NCI-H1048 (cell line): ENCODE data around the gene PCGF1.

ENCODE experiments used
- DNase-seq: peaks from one replicate; lab custom pipeline; 2025; lab: John Stamatoyannopoulos, UW

PCGF1 gene

GRCh38 chr2:74507145-74507925 is at the start of gene PCGF1:
PCGF1 (minus strand) TSS chr2:74507695; CDS start chr2:74507668, 27 bp downstream.
- peak; percentile 91 for DNase-seq

DNA sequence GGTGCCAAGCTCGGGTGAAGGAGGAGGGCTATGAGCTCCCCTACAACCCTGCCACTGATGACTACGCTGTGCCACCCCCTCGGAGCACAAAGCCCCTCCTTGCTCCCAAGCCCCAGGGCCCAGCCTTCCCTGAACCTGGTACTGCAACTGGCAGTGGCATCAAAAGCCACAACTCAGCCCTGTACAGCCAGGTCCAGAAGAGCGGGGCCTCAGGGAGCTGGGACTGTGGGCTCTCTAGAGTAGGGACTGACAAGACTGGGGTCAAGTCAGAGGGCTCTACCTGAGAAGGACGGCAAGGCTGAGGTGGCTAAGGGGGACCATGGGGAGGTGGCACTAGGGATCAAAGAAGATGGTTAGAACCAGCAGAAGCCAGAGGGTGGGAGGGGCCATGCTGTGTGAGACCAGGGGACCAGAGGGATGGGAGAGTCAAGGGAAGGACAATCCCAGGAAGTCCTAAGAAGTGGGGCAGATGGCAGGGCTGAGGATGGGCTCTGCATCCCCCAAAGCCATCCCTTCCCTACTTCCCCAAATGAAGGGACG is 49.4 kb upstream of the PCGF1 start:
- DNase-seq = no peak

DNA sequence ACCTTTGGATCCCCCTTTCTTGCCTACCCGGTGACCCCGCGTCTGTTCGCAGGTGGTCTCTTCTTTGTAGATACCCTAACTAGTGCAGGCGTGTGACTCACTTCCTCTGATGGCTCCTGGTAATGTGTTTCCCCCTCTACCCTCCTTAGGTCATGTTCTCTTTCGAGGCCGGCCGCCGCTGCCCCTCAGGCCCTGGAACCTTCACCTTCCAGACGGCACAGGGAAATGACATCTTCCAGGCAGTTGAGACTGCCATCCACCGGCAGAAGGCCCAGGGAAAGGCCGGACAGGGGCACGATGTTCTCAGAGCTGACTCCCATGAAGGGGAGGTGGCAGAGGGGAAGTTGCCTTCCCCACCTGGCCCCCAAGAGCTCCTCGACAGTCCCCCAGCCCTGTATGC is 48.7 kb upstream of the PCGF1 start:
- DNase-seq = no peak

DNA sequence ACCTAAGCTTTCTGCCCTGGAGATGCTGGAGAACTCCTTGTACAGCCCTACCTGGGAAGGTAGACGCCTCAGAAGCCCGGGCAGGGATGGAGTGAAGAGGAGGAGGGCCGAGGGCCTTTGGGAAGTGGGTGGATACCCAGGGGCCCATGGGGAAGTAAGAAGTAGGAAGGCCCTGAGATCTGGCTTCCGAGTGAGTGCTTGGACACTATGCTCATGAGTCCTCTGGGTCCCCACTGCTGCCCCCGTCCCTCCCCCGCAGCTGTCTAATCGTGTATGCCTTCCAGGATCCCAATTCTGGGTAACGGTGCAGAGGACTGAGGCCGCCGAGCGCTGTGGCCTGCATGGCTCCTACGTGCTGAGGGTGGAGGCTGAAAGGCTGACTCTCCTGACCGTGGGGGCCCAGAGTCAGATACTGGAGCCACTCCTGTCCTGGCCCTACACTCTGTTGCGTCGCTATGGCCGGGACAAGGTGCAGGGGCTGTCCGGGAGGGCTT is 48.2 kb upstream of the PCGF1 start:
- DNase-seq = no peak

DNA sequence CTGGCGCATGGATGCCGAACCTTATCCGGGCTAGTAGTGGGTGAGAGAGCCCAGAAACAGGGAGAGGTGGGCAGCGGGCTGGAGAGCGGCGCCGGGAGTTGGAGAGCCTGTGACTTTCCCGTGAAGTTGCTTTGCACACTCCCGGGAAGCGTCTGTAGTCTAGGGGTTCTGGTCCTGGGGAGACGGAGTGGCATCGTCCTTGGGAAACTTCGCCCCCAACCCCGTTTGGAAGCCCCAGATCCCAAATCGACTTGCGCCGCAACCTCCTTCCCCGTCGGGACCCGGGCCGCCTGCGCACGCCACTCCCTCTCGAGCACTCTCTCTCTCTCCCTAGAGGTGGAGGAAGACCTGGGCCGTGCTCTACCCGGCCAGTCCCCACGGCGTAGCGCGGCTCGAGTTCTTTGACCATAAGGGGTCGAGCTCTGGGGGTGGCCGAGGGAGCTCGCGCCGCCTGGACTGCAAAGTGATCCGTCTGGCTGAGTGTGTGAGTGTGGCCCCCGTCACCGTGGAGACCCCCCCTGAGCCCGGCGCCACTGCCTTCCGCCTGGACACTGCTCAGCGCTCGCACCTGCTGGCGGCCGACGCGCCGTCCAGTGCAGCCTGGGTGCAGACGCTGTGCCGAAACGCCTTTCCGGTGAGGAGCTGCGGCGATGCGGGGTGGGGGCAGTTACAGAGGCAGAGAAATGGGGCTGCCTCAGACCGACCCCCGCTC is 47.5 kb upstream of the PCGF1 start:
- no peak for DNase-seq

DNA sequence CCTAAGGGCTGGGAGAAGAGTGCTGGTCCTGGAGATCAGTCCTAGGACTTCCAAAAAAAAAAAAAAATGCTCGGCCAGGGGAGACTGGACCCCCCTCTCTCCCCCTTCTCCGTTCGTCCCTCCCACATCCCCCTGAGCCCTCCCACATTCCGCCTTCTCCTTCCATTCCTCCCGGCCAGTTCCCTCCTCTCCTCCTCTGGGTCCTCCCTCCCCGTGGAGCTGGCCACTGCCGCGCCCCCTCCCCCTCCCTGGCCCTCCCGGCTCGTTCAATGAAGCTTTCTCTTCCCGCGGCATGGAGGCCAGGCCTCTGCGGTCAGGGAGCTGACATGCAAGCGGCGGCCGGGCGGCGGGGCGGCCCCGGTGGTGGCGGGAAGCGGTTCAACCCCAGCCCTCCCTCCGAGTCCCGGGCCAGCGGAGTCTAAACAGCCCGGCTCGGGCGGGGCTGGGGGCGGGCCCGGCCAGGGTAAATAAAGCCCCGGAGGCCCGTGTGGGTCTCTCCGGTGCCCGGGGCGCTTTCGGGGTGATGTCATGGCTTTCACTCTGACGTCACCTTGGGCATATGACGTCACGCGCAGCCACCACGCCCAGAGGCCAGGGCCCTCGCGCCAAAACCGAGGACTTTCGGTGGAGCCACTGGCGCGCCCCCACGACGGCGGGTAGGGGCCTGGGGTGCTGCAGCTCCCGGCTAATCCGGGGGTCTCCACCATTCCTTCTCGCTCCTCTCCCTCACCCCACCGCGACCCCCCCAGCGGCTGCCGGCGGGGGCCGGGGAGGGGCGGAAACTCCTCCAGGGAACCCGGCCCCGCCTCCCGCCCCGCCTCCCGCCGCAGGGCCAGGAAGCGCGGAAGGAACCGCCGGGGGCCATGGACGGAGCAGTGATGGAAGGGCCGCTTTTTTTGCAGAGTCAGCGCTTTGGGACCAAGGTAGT is 46.7 kb upstream of the PCGF1 start, which contains the start of the genes DOK1 and LOXL3:
DOK1 (plus strand) TSS at position 829 of the 928 bp plus-strand sequence; CDS start at position 864, 35 bp downstream.
LOXL3 (minus strand) TSS at position 51 of the 928 bp plus-strand sequence. CDS start 1,308 bp downstream, outside the sequence.
- DNase-seq = no peak

DNA sequence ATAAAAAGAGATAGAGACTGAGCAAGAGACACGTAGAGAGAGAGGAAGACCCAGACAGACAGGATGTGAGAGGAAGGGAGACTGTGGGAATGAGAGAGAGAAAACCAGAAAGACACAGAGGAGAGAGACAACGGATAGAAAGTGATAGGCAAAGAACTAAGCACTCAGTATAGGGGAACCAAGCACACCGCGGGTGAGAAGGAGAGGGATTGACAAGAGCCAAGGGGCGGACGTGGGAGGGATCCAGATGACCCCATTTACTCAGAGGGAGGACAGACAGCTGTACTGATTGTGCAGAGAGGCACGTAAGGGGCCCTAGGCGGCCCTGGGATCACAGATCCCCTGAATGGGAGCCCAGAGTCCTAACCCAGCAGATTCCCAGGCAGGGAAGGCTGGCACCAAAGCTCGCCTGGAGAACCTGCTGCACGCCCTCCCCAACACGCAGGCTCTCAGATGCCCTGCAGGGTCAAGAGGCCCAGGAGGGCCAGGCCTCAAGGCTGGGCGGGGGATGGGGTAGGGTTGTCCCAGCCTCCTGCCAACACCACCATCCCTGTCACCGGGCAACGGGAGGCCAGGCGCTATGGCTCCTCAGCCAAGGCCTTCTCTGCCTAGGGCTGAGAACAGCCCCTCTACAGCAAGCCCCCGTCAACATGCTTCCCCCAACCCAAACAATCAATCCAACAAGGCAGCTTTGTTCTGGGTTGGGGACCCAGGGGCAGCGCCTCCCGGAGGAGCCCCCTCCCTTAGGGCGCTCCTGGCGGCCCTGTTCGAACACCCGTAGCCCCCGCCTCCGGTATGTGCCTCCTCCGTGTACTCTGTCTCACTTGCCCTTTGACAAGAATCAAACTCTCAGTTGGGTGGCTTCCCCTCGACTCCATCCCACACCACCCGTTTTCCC is 45.7 kb upstream of the PCGF1 start:
- no peak for DNase-seq

DNA sequence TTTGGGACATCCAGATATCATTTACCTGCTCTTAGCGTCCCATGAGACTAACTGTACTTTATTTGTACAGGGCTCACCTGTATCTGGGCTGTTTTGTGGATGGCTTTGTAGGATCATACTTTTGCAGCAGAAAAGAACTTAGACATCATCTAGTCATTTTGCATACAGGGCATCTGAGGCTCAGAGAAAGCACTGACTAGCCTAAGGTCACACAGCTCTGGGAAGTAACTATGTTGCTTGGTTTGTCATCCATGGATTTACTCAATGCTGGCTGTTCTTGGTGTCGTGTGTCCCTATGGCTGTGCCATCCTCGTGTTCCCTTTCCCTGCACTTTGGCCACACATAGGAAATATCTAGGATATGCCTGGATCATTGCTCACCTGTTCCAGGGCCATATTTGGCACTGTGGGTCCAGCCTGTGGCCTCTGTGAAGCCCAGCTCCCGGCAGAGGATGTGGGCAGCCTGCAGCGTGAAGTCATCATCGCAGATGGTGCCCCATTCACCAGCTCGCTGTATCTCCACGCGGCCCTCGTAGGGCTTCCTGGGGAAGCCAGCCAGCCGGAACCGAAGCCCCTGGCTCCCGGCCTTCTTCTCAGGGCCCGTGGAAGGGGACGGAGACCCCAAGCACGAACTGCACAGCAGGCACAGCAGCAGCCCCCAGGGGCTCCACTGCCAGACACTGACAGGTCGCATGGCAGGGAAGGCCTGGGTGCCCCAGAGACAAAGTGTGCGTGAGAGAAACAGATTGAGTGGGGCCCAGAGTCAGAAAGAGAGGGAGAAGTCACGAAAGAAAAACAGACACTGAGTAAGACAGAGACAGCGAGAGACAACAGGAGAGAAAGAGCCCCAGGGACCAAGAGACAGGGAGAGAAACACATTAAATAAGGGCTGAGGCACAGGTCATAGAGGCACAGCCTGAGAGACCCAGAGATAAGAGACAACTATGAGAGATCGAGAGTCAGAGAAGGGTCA is 44.7 kb upstream of the PCGF1 start:
- no peak for DNase-seq

DNA sequence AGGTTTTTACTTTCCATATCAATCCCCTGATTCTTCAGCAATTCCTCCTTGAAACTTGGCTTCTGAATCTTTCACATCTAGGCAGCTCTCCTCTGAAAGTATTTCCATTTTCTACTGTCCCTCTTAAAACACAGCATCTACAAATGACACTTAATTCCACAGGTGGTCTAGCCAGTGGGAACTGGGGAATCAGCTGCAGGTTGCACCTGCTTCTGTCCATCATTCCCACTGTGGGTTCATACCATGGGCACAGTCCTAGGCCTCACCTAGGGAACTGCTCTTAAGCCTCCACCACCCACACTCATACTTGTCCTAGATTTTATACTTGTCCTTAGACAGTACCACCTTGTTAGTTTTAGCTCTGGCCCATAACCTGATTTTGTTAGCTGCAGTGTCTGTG is 44.0 kb upstream of the PCGF1 start:
- DNase-seq = no peak

DNA sequence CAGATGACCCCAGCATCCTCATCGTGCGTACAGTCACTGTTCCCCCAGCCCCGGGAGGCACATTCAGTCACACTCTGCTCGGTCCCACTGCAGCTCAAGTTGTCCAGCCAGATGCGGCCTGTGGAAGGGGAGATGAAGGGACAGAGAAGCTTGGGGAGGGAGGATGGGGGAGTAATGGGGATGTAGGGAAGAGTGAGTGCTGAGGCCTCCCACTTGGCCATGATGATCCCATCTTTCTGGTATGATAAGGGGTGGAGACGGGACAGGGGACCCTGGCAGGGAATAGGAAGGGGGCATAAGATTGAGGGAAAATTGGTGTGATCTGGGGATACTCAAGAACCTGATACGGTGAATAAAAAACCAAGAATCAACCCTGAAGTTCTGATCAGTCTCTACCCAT is 42.7 kb upstream of the PCGF1 start:
- DNase-seq = no peak

DNA sequence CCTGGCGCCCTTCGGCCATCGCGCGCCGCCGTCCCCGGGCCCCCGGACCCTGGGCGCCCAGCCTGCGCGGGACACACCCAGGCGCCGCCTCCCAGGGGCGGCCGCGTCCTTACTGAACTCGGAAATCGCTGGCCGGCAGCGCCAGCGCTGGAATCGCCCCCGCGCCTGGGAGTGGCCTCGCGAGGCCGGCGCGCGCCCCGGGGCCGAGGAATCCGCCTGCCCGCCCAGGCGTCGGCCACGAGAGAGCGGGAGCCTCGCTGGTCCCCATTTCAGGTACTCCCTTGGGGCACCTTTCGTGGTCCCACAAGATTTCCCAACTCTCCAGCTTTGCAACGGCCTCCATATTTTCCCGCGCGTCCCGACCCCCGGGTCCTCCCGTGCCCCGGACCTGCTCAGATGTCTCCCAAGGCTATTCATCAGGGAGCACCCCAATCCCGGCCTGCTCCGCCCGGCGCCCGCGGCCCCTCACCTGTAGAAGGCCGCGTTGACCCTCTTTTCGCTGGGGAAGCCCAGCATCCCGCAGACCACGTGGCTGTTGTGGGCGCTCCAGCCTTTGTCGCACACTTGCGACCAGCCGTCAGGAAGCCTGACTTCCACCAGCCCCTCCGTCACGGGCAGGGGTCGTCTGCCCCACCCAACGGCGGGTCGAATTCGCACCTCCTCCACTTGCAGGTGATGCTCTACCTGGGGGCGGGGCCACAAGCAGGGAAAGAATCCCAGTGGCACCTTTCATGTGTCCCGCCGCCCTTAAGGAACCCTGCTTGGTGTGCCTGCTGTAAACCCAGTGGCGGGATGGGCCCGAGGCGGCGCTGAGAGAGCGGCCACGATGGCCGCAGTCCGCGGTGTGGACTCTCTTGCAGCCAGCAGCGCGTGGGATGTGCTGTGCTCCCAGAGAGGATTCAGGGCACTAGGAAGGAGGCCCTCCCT is 41.7 kb upstream of the PCGF1 start:
- DNase-seq = no peak

GRCh38 chr2:74548285-74548899 is 40.9 kb upstream of the PCGF1 start:
- DNase-seq = no peak

- no peak for DNase-seq
These were observed 38.5 kb upstream of the PCGF1 start for GRCh38 chr2:74546004-74546403.

- no peak for DNase-seq
These were observed 37.1 kb upstream of the PCGF1 start for GRCh38 chr2:74544634-74545033.

GRCh38 chr2:74542978-74543377 is 35.5 kb upstream of the PCGF1 start:
- no peak for DNase-seq

GRCh38 chr2:74540291-74540690 is 32.8 kb upstream of the PCGF1 start:
- no peak for DNase-seq

DNA sequence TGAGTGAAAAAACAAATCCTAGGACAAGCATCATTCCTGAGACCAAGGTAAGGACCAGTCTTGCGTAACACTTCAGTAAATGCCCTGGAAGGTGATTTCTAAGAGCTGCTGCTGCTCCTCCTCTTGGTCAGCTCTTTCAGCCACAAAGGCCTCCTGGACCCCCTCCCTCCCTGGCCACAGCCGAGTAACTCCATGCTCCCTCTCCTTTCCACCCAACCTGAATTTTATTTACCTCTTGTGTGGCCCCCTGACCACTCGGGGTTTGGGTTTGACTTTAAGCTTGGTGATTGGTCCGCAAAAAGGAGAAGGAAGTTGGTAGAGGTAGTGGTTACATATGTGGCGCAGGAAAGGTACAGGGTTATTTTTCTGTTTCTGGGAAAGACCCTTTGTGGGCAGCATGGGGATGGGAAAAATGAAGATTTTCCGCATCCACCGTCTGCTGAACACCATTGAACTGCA is 31.4 kb upstream of the PCGF1 start:
- no peak for DNase-seq

DNA sequence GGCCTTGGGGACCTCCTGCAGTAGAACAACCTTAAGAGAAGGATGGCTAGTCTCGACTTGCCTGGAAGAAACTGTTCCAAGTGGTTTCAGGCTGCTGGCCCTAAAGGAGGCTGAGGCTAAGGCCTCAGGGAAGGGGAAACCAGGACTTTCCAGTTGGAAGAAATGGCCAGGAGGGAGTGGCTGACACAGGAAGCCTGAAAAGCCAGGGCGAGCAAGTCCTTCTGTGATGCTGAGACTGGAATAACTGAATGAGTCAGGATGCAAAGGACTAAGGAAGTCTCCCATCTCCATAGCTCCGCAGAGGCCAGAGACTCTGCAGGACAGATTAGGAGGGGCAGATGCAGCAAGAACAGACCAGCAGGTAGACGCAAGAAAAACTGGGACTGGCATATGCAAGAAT is 29.6 kb upstream of the PCGF1 start:
- no peak for DNase-seq
